Body of pancreas (tissue), 4 donors: ENCODE measurements around the gene GLRA3. TPM values are rescaled to one million over a fixed set of nuclear protein-coding genes. Genes with fewer than 3 reads are reported as not detected.

Experiments
- ATAC-seq: fragments of 150-250 bp; one replicate; pipeline ENCODE4 v1.9.1; 2016
- DNase-seq, 4 donors: peaks; one replicate each; pipeline ENCODE4 v3.0.0-alpha.2; 2019
- H3K27ac ChIP-seq, 4 donors: fragments of 200-600 bp; sonication (generic); 1 replicate in 3 of 4; 2 replicates in 1 of 4; pipeline versions ENCODE4 v1.5.1 to v1.6.1; 2016 to 2019; ENCODE audit warnings: mild to moderate bottlenecking in 1 of 4, mixed read lengths in 1 of 4, moderate library complexity in 1 of 4
- H3K27me3 ChIP-seq, 2 donors: fragments of 200-600 bp; sonication (generic); one replicate each; pipeline ENCODE4 v1.6.0; 2016; ENCODE audit warnings: mild to moderate bottlenecking in 1 of 2
- H3K36me3 ChIP-seq, 2 donors: fragments of 200-600 bp; sonication (generic); replicated peaks in 1 of 2; 2 replicates each; pipeline ENCODE4 v1.5.1; 2016; ENCODE audit warnings: low read depth in 2 of 2; ENCODE audit not compliant: insufficient read depth in 1 of 2
- H3K4me1 ChIP-seq: fragments of 200-600 bp; sonication (generic); one replicate; pipeline ENCODE4 v1.6.0; 2016
- H3K4me3 ChIP-seq, 2 donors: fragments of 200-600 bp; sonication (generic); 1 replicate in 1 of 2; 2 replicates in 1 of 2; pipeline ENCODE4 v1.5.1; 2016 to 2019
- H3K9me3 ChIP-seq, 3 donors: fragments of 200-600 bp; sonication (generic); 1 replicate in 2 of 3; 2 replicates in 1 of 3; pipeline ENCODE4 v1.5.1; 2016
- CTCF ChIP-seq, 7 experiments: fragments of 450-650 bp in 4 of 7; fragments of 200-600 bp in 3 of 7; sonication (generic) in 3 of 7; IDR thresholded peaks; one replicate each; pipeline ENCODE4 v1.5.1; 2016 to 2019; ENCODE audit warnings: antibody characterized with exemption in 7 of 7
- POLR2A ChIP-seq, 3 donors: fragments of 450-650 bp; IDR thresholded peaks; one replicate each; pipeline ENCODE4 v1.6.1; 2016; ENCODE audit warnings: antibody characterized with exemption in 3 of 3, mild to moderate bottlenecking in 2 of 3
- WGBS, 2 donors: methylation state at CpG; one replicate each; pipeline ENCODE4 v1.1.5; 2017; 5-methylcytosine and 5-hydroxymethylcytosine counted together
- intact Hi-C: fragments of 100-400 bp; cut with DNase I; formaldehyde crosslinking; loops from one replicate; pipeline ENCODE4 v1.15.1; 2023
- total RNA-seq, 2 donors: library from RNA; depleted of rRNA; stranded (reverse); fragments of >200 nt; gene quantifications; one replicate each; pipeline ENCODE4 v1.1.0, GENCODE V29; 2016

The GLRA3 gene
- total RNA-seq, 2 donors from 2014 or later: 0.26 TPM; not detected in 1

GRCh38 chr4:174848596-174848995 lies 19.5 kb upstream of the GLRA3 start:
- 69 to 71% methylated on average over 2 of the region's 2 CpGs for WGBS, 2 donors

DNA sequence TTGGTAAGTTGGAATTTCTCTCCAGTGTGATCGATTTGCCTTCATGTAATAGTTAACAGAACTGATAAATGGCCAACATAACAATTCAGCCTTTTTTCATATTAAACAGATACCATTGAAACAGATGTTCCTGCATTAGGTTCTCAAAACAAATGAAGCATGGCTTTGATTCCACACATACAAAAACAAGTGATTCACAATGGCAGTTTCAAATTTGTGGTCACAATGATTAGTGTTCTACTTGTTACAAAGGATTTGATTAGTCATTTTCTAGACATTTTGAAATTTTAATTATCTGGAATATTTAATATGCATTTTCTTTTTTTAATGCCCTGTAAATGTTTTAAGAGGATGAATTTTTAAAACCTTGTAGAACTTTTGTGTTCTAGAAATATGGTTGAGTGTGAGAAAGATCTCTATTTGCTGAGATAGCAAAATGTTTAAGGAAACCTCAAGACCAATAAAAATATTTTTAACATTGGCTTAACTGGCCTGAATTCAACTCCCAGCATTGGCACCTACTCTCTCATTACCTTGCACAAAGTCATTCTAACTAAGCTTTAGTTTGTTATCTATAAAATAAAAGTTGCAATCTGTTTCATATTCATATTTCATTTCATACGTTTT lies 18.9 kb upstream of the GLRA3 start:
- intact Hi-C loops: no loop called here
- TF ChIP-seq POLR2A (IDR thresholded peaks at IDR 0.05) (no peak), CTCF (IDR thresholded peaks at IDR 0.05) (no peak)
- H3K36me3 ChIP-seq: no peaks in the 10 kb centered on the region
- no peak overlapping the region for H3K27ac ChIP-seq
- 14 to 27% methylated on average over 2 of the region's 2 CpGs for WGBS, 2 donors
- ATAC-seq (no peak), DNase-seq (no peak)
- H3K27me3 ChIP-seq: no peaks in the 10 kb centered on the region
- H3K4me3 ChIP-seq: no peak overlapping the region
- H3K4me1 ChIP-seq: no peaks in the 10 kb centered on the region
- H3K9me3 ChIP-seq: no peaks in the 10 kb centered on the region

More at GRCh38 chr4:174848596-174848995, 19.5 kb upstream of the GLRA3 start:
- H3K4me3 ChIP-seq: no peak overlapping the region
- H3K36me3 ChIP-seq: no peaks in the 10 kb centered on the region
- TF ChIP-seq POLR2A (IDR thresholded peaks at IDR 0.05) (no peak), CTCF (IDR thresholded peaks at IDR 0.05) (no peak)
- intact Hi-C loops: no loop called here
- H3K9me3 ChIP-seq: no peaks in the 10 kb centered on the region
- no peaks in the 10 kb centered on the region for H3K4me1 ChIP-seq
- DNase-seq (no peak), ATAC-seq (no peak)
- H3K27ac ChIP-seq: no peak overlapping the region
- H3K27me3 ChIP-seq: no peaks in the 10 kb centered on the region

DNA sequence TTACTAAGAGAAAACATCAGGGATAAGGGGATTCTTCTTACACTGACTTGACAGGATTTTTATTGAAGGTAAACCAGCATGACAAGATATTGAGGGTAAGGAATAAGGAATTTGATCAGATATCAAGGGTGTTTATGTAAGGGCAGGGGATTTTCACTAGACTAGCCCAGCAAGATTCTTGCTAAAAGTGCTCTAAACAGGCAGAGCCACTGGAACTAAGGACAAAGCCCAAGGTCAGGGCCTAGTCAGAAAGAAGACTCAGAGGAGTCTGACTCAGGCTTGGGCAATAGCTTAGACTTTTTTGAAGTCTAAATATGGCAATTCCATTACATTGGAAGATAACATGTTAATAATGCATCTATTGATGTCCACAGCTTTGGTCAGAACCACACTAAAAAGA lies 6.5 kb upstream of the GLRA3 start:
- intact Hi-C loops: no loop called here
- ATAC-seq (no peak), DNase-seq (no peak)
- no peak for TF ChIP-seq POLR2A (IDR thresholded peaks at IDR 0.05)
- TF ChIP-seq CTCF (IDR thresholded peaks at IDR 0.05): no peak
- H3K27ac ChIP-seq: no peak overlapping the region
- no peaks in the 10 kb centered on the region for H3K27me3 ChIP-seq
- no peaks in the 10 kb centered on the region for H3K36me3 ChIP-seq
- H3K9me3 ChIP-seq: no peaks in the 10 kb centered on the region
- no peak overlapping the region for H3K4me3 ChIP-seq
- no peaks in the 10 kb centered on the region for H3K4me1 ChIP-seq

DNA sequence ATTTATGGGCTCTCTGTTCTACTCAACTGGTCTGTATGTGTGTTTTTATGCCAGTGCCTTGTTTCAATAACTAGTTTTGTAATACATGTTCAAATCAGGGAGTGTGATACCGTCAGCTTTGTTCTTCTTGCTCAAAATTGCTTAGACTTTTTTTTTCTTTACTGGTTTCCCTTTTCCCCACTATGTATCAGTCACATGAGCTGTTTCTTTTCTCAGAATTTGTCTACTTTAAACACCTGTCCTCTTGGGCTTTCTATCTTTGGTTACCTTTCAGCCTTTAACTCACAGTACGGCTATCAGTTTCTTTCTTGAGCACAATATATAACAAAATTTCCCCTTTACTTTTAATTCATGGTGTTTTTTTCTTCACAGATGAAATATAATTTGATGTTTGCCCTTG lies 5.4 kb upstream of the GLRA3 start:
- no peaks in the 10 kb centered on the region for H3K36me3 ChIP-seq
- TF ChIP-seq POLR2A (IDR thresholded peaks at IDR 0.05) (no peak), CTCF (IDR thresholded peaks at IDR 0.05) (no peak)
- ATAC-seq: no peak
- peaks cover 1% of the 10 kb centered on the region for H3K4me1 ChIP-seq
- DNase-seq: no peak
- no peaks in the 10 kb centered on the region for H3K9me3 ChIP-seq
- intact Hi-C loops: no loop called here
- no peak overlapping the region for H3K4me3 ChIP-seq
- no peaks in the 10 kb centered on the region for H3K27me3 ChIP-seq
- 73 to 76% methylated on average over 2 of the region's 2 CpGs for WGBS, 2 donors
- no peak overlapping the region for H3K27ac ChIP-seq

GRCh38 chr4:174826660-174827059 lies 2.4 kb downstream of the GLRA3 start:
- TF ChIP-seq POLR2A (IDR thresholded peaks at IDR 0.05) (no peak), CTCF (IDR thresholded peaks at IDR 0.05) (no peak)
- Histone ChIP-seq H3K4me1 (peaks cover 7% of the 10 kb centered on the region), H3K36me3 (no peaks in the 10 kb centered on the region), H3K27ac (no peak overlapping the region), H3K9me3 (no peaks in the 10 kb centered on the region), H3K4me3 (no peak overlapping the region), H3K27me3 (no peaks in the 10 kb centered on the region)
- intact Hi-C loops: no loop called here
- no peak for ATAC-seq
- no peak for DNase-seq
